GM10266 (cell line): ENCODE measurements around the gene MAML3.

Experiments used
- DNase-seq: peaks from one replicate; pipeline ENCODE4 v3.0.0; 2012; ENCODE audit errors: extremely low spot score
- CTCF ChIP-seq: IDR thresholded peaks from 2 replicates; pipeline ENCODE4 v1.5.1; 2012; ENCODE audit warnings: mild to moderate bottlenecking, low read depth; ENCODE audit not compliant: control insufficient read depth, insufficient read depth; ENCODE audit errors: missing control alignments

MAML3 gene

GRCh38 chr4:139847602-139848001 lies 306.4 kb downstream of the MAML3 start:
- no peak for TF ChIP-seq CTCF
- no peak for DNase-seq

DNA sequence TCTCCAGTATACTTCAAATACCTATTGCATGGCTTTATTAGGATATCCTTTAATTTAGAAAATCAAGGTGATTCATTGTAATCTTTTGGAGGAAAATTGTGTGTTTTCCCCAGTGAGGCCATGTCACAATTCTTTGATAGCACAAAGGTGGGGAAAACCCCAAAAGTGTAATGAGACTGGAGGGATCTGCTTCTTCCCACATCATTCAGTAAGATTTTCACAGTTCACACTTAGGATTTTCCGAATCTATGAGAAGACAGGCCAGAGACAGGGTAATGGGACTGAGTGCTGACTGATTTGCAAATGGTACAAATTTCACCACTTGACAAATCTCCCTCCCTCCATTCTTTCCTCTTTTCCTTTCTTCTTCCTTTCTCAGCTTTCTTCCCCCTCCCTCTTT lies 307.2 kb downstream of the MAML3 start:
- TF ChIP-seq CTCF, result no peak
- no peak for DNase-seq

GRCh38 chr4:139845453-139846093 lies 308.4 kb downstream of the MAML3 start:
- no peak for DNase-seq
- no peak for TF ChIP-seq CTCF

GRCh38 chr4:139844459-139845036 lies 309.4 kb downstream of the MAML3 start:
- TF ChIP-seq CTCF, result no peak
- DNase-seq, result no peak

- no peak for TF ChIP-seq CTCF
- no peak for DNase-seq
Measured at GRCh38 chr4:139844057-139844456, 309.9 kb downstream of the MAML3 start.

GRCh38 chr4:139843641-139844040 lies 310.3 kb downstream of the MAML3 start:
- no peak for TF ChIP-seq CTCF
- DNase-seq, result no peak

DNA sequence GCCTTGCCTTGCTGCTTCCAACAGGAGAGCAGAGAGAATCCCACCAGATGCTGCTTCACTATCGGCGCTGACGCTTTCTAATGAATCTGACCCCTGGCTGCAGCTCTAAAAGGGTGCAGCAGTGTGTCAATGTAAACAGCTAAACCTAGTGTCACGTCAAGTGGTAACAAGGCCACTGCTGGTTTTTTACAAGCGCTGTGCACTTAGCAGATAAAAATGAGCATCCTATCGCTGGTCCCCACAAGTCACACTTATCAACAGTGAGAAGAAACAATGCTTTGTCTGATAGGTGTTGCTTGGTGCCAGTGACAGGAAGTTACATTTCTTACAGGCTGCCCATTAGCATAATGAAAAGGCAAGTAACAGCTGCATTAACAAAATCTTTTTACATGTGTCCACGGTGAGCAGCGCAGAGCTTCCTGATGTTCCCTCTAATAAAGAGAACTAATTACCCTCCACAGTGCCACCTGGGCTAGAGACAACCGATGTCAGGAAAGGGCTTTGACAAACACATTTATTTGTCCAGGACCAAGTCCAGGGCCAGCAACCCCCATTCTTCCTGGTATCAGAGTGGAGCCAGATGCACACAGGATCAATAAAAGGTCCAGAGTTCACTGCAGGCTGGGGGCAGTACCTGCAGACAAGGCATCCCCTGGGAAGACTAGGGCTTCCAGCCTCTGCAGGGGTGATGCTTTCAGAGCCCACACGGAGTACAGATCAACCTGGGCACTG lies 312.4 kb downstream of the MAML3 start:
- no peak for DNase-seq
- no peak for TF ChIP-seq CTCF
